Adipocyte (in vitro differentiated cells): ENCODE results near the gene ATF7IP.
A peak's percentile ranks its signal among the peaks of the same experiment; 100 is the strongest.

Experiments
- DNase-seq: peaks from one replicate; pipeline ENCODE4 v3.0.0-alpha.2; 2015; ENCODE audit warnings: low read depth
- H3K27me3 ChIP-seq: replicated peaks from 2 replicates; pipeline ENCODE4 v1.7.0; 2013; ENCODE audit warnings: mild to moderate bottlenecking, low read length, moderate library complexity; ENCODE audit not compliant: control insufficient read depth, insufficient read depth
- H3K36me3 ChIP-seq: 2 replicates; pipeline ENCODE4 v1.7.0; 2013; ENCODE audit warnings: low read length, mild to moderate bottlenecking, moderate library complexity; ENCODE audit not compliant: control insufficient read depth, insufficient read depth, severe bottlenecking
- H3K4me1 ChIP-seq: 2 replicates; pipeline ENCODE4 v1.7.0; 2013; ENCODE audit warnings: mild to moderate bottlenecking, low read length, moderate library complexity; ENCODE audit not compliant: control insufficient read depth, insufficient read depth
- H3K4me3 ChIP-seq: 2 replicates; pipeline ENCODE4 v1.7.0; 2013; ENCODE audit warnings: mild to moderate bottlenecking, low read length, moderate library complexity
- H3K9ac ChIP-seq: 2 replicates; pipeline ENCODE4 v1.7.0; 2013; ENCODE audit warnings: mild to moderate bottlenecking, low read length, moderate library complexity
- H3K9me3 ChIP-seq: 2 replicates; pipeline ENCODE4 v1.7.0; 2013; ENCODE audit warnings: mild to moderate bottlenecking, low read length, moderate library complexity; ENCODE audit not compliant: control insufficient read depth

The ATF7IP gene

DNA sequence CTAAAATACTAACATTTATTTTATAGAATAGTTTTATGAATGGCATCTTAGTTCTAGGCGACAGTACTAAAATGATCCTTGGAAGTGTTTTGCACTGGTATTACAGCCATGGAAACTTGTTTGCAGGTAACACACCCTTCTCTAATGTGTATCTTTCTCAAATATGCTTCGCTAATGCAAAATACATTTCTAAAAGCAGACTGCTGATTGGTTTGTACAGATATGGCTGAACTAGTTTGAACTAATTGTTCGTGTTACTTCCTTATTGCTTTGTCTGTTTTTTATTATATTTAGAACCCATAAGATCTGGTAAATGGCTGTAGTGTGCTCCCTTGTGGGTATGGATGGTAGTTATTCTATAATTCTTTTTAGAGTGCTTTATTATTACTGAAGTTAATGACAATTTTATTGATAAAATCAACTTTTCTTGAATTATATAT lies 53.0 kb downstream of the ATF7IP start:
- Histone ChIP-seq H3K9ac (peak overlapping the region; percentile 30), H3K4me3 (peak overlapping the region; percentile 54), H3K9me3 (peaks cover 16% of the 10 kb centered on the region), H3K27me3 (no peaks in the 10 kb centered on the region), H3K4me1 (peaks cover 25% of the 10 kb centered on the region), H3K36me3 (peaks cover 22% of the 10 kb centered on the region)
- DNase-seq = peak; percentile 63

DNA sequence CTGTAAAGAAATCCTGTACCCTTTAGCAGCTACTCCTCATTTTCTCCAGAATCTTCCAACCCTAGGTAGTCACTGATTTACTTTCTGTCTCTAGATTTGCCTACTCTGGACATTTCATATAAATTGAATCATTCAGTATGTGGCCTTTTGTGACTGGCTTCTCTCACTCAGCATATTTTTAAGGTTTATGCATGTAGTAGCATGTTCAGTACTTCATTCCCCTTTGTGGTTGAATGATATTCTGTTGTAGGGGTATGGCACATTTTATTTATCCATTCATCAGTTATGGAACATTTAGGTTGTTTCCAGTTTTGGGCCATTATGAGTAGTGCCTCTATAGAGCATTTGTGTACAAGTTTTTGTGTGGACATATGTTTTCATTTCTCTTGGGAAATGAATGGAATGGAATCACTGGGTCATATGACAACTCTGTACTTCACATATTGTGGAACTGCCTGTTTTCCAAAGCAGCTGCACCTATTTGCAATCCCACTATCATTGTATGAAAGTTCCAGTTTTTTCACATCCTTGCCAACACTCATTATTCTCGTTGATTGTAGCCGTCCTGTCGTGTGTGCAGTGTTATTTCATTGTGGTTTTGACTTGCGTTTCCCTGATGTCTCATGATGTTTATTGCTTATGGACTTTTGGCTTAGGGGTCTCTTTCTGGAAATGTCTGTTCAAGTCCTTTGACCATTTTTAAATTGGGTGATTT lies 57.2 kb downstream of the ATF7IP start:
- no peak for DNase-seq
- Histone ChIP-seq H3K9me3 (peaks cover 16% of the 10 kb centered on the region), H3K27me3 (no peaks in the 10 kb centered on the region), H3K4me3 (no peak overlapping the region), H3K36me3 (peaks cover 55% of the 10 kb centered on the region), H3K9ac (no peak overlapping the region), H3K4me1 (peaks cover 16% of the 10 kb centered on the region)

DNA sequence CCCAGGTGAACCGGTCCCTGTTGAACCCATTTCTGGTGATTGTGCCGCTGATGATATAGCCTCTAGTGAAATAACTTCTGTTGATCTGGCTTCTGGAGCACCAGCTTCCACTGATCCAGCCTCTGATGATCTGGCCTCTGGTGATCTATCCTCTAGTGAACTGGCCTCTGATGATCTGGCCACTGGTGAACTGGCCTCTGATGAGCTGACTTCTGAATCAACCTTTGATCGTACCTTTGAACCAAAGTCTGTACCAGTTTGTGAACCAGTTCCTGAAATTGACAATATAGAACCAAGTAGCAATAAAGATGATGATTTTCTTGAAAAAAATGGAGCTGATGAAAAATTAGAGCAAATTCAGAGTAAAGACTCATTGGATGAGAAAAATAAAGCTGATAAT lies 59.1 kb downstream of the ATF7IP start:
- Histone ChIP-seq H3K36me3 (peaks cover 62% of the 10 kb centered on the region), H3K9me3 (peaks cover 16% of the 10 kb centered on the region), H3K9ac (no peak overlapping the region), H3K27me3 (no peaks in the 10 kb centered on the region), H3K4me3 (no peak overlapping the region), H3K4me1 (no peaks in the 10 kb centered on the region)
- DNase-seq = no peak

DNA sequence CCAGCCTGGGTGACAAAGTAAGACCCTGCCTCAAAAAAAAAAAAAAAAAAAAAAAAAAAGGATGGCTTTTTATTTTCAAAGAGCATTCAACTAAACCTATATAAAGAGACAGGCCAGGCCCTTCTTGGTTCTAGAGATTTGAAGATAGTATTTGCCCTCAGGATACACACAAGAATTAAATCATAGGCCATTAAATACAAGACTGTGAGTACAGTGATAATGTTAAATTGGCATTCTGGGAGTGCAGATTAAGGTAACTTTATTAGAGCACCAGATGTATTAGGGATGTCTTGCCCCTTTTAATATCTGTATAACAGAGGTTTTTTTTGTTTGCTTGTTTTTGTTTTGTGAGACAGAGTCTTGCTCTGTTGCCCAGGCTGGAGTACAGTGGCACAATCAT lies 61.3 kb downstream of the ATF7IP start:
- H3K27me3 ChIP-seq = no peaks in the 10 kb centered on the region
- no peak overlapping the region for H3K9ac ChIP-seq
- no peak overlapping the region for H3K4me3 ChIP-seq
- no peaks in the 10 kb centered on the region for H3K4me1 ChIP-seq
- DNase-seq = no peak
- peaks cover 18% of the 10 kb centered on the region for H3K9me3 ChIP-seq
- H3K36me3 ChIP-seq = peaks cover 64% of the 10 kb centered on the region

DNA sequence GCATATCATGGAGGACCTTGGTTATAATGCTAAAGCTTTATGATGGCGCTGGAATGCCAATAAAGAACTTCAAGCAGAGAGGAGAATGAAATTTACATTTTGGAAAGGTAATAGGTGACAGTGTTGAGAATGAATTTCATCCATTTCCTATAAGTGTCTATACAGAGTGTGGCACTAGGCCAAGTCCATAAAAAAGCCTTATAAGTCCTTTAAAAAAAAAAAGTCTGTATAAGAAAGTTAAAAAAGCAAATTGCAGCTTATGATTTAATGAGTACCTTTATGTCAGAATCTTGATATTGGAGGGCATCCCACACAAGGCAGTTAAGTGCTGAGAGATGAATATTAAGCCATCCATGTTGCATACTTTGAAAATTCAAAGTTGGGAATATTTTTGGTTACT lies 62.4 kb downstream of the ATF7IP start:
- Histone ChIP-seq H3K9ac (no peak overlapping the region), H3K9me3 (peaks cover 7% of the 10 kb centered on the region), H3K36me3 (peaks cover 58% of the 10 kb centered on the region), H3K4me3 (no peak overlapping the region), H3K27me3 (no peaks in the 10 kb centered on the region), H3K4me1 (no peaks in the 10 kb centered on the region)
- DNase-seq = no peak

DNA sequence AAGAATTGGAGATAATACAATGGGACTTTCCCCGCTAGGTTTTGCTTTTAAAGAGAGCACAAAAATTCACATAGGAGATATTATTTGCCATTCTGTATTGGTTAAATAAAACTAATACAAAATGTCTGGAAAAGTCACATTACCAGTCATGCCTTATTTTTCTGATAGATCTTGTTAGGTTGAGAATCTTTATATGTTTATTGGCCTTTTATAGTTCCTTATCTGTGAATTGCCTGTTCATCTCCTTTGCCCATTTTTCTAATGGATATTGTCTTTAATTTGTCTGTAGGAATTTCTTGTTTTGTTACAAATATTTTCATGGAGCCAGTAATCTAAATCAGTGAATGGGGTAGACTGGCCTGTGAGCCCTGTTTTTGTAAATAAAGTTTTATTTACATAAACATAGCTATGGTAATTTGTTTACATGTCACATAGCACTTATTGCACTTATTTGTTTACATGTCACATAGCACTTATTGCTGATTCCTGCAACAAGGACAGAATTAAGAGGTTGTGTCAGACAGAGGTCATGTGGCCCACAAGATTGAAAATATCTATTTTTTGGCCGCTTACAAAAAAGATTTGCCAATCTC lies 65.0 kb downstream of the ATF7IP start:
- H3K4me1 ChIP-seq = no peaks in the 10 kb centered on the region
- no peak overlapping the region for H3K4me3 ChIP-seq
- peaks cover 7% of the 10 kb centered on the region for H3K9me3 ChIP-seq
- no peak for DNase-seq
- H3K27me3 ChIP-seq = no peaks in the 10 kb centered on the region
- peaks cover 48% of the 10 kb centered on the region for H3K36me3 ChIP-seq
- H3K9ac ChIP-seq = no peak overlapping the region

DNA sequence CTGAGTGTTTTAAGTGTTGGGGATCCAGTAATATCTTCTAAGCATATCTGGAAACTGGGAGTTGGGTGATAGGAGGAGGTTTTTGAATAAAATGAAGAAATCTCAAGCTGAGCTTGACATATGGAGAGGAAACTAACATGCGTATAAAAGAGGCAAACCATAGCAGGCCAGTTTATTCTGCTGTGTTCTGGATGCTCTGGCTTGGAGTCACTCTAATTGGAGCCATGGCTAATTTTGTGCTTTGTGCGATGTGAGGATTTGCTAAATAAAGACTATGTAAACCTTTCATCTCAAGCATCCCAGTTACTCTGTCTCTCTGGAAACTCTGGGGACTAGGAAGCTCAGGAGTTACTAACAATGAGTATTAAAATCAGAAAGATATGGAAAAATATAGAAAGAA lies 66.5 kb downstream of the ATF7IP start:
- H3K9ac ChIP-seq = no peak overlapping the region
- H3K27me3 ChIP-seq = no peaks in the 10 kb centered on the region
- no peaks in the 10 kb centered on the region for H3K4me1 ChIP-seq
- no peak overlapping the region for H3K4me3 ChIP-seq
- H3K9me3 ChIP-seq = peaks cover 7% of the 10 kb centered on the region
- DNase-seq = no peak
- H3K36me3 ChIP-seq = peaks cover 52% of the 10 kb centered on the region

DNA sequence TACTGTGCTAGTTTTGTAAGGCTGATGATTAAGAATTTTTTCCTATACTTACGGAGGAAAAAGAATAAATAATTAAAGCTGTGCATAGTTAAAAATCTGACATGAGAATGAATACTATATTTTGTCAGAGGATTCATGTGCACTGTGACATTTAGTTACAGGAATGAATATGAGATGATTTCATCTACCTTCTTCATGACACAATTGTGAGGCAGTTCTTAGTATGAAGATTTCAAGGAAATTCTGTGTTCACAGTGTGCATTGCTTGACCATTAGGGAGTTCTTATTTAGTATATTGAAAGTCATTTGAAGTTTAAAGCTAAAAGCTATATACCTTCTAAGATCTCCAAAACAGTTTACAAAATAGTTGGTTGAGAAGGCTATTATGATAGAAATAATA lies 70.1 kb downstream of the ATF7IP start:
- Histone ChIP-seq H3K9me3 (peaks cover 1% of the 10 kb centered on the region), H3K4me1 (no peaks in the 10 kb centered on the region), H3K4me3 (no peak overlapping the region), H3K36me3 (peaks cover 61% of the 10 kb centered on the region), H3K27me3 (no peaks in the 10 kb centered on the region), H3K9ac (no peak overlapping the region)
- DNase-seq = no peak

DNA sequence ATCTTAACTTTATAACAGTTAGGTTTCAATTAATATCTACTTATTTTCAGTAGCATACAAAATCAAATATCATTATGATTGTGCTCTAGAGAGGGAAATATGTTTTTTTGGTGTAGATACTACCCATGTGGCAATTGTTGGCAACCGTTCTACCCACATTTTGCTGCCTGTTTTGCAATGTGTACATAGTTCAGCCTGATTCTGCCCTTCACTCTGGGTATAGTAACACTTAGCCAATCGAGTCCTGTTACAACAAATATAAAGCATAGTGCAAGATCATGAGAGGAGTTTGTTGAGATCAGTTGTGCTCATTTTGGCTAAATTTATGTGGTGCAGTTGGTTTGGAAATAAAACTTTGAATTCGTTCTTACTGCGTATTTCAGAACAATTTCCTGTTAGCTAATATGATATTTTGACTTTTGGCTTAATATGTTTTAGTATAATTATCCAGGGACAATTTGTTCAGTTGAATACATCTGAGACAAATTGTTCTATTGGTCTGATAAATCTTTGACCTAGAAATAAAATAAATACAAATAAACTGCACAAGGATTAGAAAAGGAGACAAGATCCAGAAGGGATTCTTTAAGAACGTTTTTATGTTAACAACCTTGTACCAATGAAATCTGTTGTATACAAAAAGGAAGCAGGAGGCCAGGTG lies 76.9 kb downstream of the ATF7IP start:
- Histone ChIP-seq H3K9me3 (no peaks in the 10 kb centered on the region), H3K9ac (peak overlapping the region; percentile 76), H3K27me3 (no peaks in the 10 kb centered on the region), H3K4me3 (no peak overlapping the region), H3K36me3 (peaks cover 56% of the 10 kb centered on the region), H3K4me1 (peaks cover 33% of the 10 kb centered on the region)
- DNase-seq = peak; percentile 44

DNA sequence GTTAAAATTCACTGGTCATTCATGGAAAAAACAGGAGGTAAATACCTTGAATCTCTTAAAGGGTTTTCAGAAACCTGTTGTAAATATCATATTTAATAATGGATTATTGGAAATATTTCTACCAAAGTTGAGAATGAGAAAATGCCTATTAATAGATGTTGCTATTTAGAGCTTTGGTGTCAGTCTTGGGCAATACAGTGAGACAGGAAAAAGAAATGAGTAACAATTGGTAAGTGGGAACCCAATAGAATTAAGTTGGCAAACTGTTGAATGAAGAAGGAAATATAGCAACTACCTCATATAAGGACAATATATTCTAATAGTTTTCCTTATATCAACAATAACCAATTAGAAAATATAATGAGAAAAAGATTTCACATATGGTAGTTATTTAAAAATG lies 78.0 kb downstream of the ATF7IP start:
- Histone ChIP-seq H3K36me3 (peaks cover 59% of the 10 kb centered on the region), H3K9me3 (no peaks in the 10 kb centered on the region)
- peak; percentile 23 for DNase-seq

DNA sequence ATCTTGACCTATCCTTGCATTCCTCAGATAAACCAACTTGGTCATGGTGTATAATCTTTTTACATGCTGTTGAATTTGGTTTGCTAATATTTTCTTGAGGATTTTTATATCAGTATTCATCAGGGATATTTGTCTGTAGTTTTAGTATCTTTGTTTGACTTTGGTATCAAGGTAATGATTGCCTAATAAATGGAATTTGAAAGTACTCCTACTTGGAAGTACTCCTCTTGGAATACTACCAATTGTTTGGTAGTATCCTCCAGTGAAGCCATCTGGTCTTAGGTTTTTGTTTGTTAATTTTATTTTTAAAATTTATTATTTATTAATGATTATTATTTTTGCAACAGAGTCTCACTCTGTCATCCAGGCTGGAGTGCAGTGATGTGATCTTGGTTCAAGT lies 85.0 kb downstream of the ATF7IP start:
- Histone ChIP-seq H3K9me3 (no peaks in the 10 kb centered on the region), H3K4me1 (no peaks in the 10 kb centered on the region), H3K27me3 (no peaks in the 10 kb centered on the region), H3K9ac (no peak overlapping the region), H3K36me3 (peaks cover 63% of the 10 kb centered on the region), H3K4me3 (no peak overlapping the region)
- DNase-seq = no peak

More for the DNA sequence above, 78.0 kb downstream of the ATF7IP start:
- Histone ChIP-seq H3K9ac (peak overlapping the region; percentile 76), H3K4me1 (peaks cover 33% of the 10 kb centered on the region), H3K27me3 (no peaks in the 10 kb centered on the region), H3K4me3 (peak overlapping the region; percentile 18)
